ENCODE results near the gene NUDT15. TPM values are rescaled to one million over a fixed set of nuclear protein-coding genes. Genes with fewer than 3 reads are reported as not detected.
"Not testable (repeated sequence)": the region's sequence is repeated elsewhere in the genome, so short reads cannot be mapped to it uniquely, and the experiment has no call there.

NUDT15 gene
- total RNA-seq, 4 donors from 2014 or later: 6.8 to 13.3 (median 10.5) TPM

- intact Hi-C loops (cut with DNase I; ENCODE audit: low total_unique reads): no loop called here
- 89 to 93% methylated on average over 3 of the region's 3 CpGs for WGBS, 2 donors
- DNase-seq (ENCODE audit: low spot score in 2 of 2): no peak
- no peak for TF ChIP-seq CTCF (IDR thresholded peaks at IDR 0.05)
- no peak for TF ChIP-seq POLR2A (IDR thresholded peaks at IDR 0.05)
- H3K4me3 ChIP-seq (ENCODE audit: low read depth, poor library complexity, severe bottlenecking): no peak overlapping the region
Measured at GRCh38 chr13:48050550-48050949, 13.0 kb downstream of the NUDT15 start.

GRCh38 chr13:48054601-48055000 is 17.1 kb downstream of the NUDT15 start:
- TF ChIP-seq CTCF (IDR thresholded peaks at IDR 0.05) (no peak), POLR2A (IDR thresholded peaks at IDR 0.05) (no peak)
- intact Hi-C loops (cut with DNase I; ENCODE audit: low total_unique reads): no loop called here
- no peak overlapping the region for H3K4me3 ChIP-seq (ENCODE audit: low read depth, poor library complexity, severe bottlenecking)
- 92 to 93% methylated on average over 6 of the region's 6 CpGs for WGBS, 2 donors
- DNase-seq (ENCODE audit: low spot score in 2 of 2): no peak

- TF ChIP-seq POLR2A (IDR thresholded peaks at IDR 0.05) (no peak), CTCF (IDR thresholded peaks at IDR 0.05) (no peak)
- WGBS, 2 donors: 92% methylated on average over 5 of the region's 5 CpGs
- no peak overlapping the region for H3K4me3 ChIP-seq (ENCODE audit: low read depth, poor library complexity, severe bottlenecking)
- DNase-seq (ENCODE audit: low spot score in 2 of 2): no peak
- intact Hi-C loops (cut with DNase I; ENCODE audit: low total_unique reads): no loop called here
Measured at GRCh38 chr13:48055712-48056111, 18.2 kb downstream of the NUDT15 start.

DNA sequence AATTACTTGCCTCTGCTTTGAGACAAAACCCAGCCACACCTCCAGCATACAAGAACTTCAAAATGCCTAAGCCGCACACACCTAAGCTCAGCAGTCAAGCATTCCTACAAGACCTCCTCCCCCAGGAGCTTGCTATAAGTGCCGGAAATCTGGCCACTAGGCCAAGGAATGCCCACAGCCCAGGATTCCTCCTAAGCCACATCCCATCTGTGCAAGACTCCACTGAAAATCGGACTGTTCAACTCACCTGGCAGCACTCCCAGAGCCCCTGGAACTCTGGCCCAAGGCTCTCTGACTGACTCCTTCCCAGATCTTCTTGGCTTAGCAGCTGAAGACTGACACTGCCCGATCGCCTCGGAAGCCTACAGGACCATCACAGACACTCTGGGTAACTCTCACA is 21.0 kb downstream of the NUDT15 start:
- H3K4me3 ChIP-seq (ENCODE audit: low read depth, poor library complexity, severe bottlenecking); DNase-seq (ENCODE audit: low spot score in 2 of 2); intact Hi-C loops (cut with DNase I; ENCODE audit: low total_unique reads): not testable (repeated sequence)
- 78 to 95% methylated on average over 5 to 6 of the region's 6 CpGs for WGBS, 2 donors

DNA sequence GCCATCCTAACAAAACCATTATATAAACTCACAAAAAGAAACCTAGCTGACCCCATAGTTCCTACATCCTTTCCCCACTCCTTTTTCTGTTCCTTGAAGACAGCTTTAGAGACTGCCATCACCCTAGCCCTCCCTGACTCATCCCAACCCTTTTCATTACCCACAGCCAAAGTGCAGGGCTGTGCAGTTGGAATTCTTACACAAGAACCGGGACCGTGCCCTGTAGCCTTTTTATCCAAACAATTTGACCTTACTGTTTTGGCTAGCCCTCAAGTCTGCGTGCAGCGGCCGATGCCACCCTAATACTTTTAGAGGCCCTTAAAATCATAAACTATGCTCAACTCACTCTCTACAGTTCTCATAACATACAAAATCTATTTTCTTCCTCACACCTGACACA is 22.4 kb downstream of the NUDT15 start:
- H3K4me3 ChIP-seq (ENCODE audit: low read depth, poor library complexity, severe bottlenecking); DNase-seq (ENCODE audit: low spot score in 2 of 2); intact Hi-C loops (cut with DNase I; ENCODE audit: low total_unique reads): not testable (repeated sequence)
- WGBS, 2 donors: 63 to 78% methylated on average over 5 of the region's 5 CpGs

DNA sequence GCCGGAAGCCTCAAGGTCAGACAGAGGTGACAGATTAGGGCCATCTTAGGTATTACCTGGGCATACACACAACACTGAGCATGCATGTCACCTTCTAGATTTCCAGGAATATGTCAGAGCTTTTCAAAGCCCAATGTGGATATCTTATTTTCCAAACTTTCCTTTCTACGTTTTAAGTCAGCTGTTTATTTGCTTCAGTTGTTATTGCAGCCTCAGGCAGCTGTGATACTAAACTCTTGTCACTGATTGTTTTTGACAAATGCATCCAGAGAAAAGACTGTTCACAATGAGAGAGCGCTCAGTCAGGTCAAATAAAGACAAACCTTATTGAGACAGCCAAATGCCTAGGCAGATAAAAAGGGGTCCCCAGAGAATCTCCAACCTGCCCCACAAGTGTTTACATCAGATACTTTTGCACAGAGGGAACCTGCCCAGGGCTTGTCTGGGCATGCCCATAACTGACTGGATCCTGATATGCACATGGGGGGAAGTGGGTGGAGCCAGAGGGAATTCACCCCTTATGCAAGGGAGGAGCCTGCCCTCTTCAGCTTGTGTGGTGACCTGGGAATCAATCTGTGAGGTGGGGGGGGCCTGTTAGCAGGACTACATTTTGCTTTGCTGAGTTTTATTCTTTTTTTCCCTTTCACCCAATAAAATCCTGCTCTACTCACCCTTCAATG is 28.9 kb downstream of the NUDT15 start:
- no peak for DNase-seq (ENCODE audit: low spot score in 2 of 2)
- 97% methylated on average over 3 of the region's 3 CpGs for WGBS, 2 donors
- intact Hi-C loops (cut with DNase I; ENCODE audit: low total_unique reads): no loop called here

More for the DNA sequence above, 28.9 kb downstream of the NUDT15 start:
- H3K4me3 ChIP-seq (ENCODE audit: low read depth, poor library complexity, severe bottlenecking): no peak overlapping the region
- no peak for TF ChIP-seq CTCF (IDR thresholded peaks at IDR 0.05)
- TF ChIP-seq POLR2A (IDR thresholded peaks at IDR 0.05): no peak
